ENCODE measurements around the gene OTOGL. TPM values are rescaled to one million over a fixed set of nuclear protein-coding genes. Genes with fewer than 3 reads are reported as not detected.

OTOGL gene
- under 0.01 and 0.09 TPM in 2 replicates for total RNA-seq

DNA sequence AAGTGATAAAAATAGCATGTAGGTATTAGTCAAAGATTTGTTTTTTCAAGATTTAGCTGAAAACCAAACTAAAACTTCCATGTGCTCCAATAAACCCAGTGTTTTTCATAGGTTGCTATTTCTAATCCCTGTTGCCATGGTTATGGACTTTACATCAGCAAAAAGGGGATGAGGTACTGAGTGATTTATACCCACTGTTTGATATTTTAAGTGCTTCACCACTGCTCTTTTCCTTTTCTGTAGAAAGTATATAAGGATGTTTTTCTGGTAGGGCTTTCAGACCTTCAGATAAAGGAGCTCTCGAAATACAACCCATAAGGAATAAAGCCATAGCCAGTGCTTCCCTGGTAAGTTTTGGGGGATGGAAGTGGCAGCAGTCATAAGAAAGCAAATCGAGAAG, at the start of gene OTOGL:
OTOGL (plus strand) TSS at position 279 of the 400 bp plus-strand sequence. CDS start 109,895 bp downstream, outside the sequence.

Other genes with a start within 250 kb of the OTOGL start
- 133 and 187 TPM in 2 replicates for gene PPP1R12A, start 164.4 kb upstream of the OTOGL start, total RNA-seq